Small intestine (tissue), 7 donors: ENCODE measurements around the gene ULBP3. TPM values are rescaled to one million over a fixed set of nuclear protein-coding genes. Genes with fewer than 3 reads are reported as not detected.

ENCODE experiments used
- DNase-seq, 2 donors: peaks; one replicate each; pipeline versions ENCODE4 v3.0.0 to v3.0.0-alpha.2; 2013
- FAIRE-seq: peaks from 2 replicates; lab custom pipeline; 2012; peaks lifted over from hg19 to GRCh38; lab: Jason Lieb, UNC
- H3K27ac ChIP-seq, 3 donors: one replicate each; pipeline ENCODE4 v1.5.1; 2013; ENCODE audit warnings: low read length in 2 of 3, mild to moderate bottlenecking in 2 of 3, control low read depth in 1 of 3, inconsistent platforms in 1 of 3, low read depth in 1 of 3, moderate library complexity in 1 of 3
- H3K27me3 ChIP-seq, 3 donors: one replicate each; pipeline ENCODE4 v1.6.1; 2013; ENCODE audit warnings: low read length in 3 of 3, inconsistent platforms in 1 of 3; ENCODE audit not compliant: control insufficient read depth in 3 of 3, insufficient read depth in 3 of 3
- H3K36me3 ChIP-seq, 3 donors: one replicate each; pipeline ENCODE4 v1.6.1; 2013; ENCODE audit warnings: low read length in 3 of 3, inconsistent platforms in 1 of 3, low read depth in 1 of 3, mild to moderate bottlenecking in 1 of 3, moderate library complexity in 1 of 3; ENCODE audit not compliant: control insufficient read depth in 3 of 3, insufficient read depth in 2 of 3
- H3K4me1 ChIP-seq, 3 donors: one replicate each; pipeline ENCODE4 v1.6.1; 2013; ENCODE audit warnings: low read length in 2 of 3, inconsistent platforms in 1 of 3, low read depth in 1 of 3, mild to moderate bottlenecking in 1 of 3, moderate library complexity in 1 of 3; ENCODE audit not compliant: control insufficient read depth in 3 of 3, insufficient read depth in 2 of 3
- H3K4me3 ChIP-seq, 3 donors: one replicate each; pipeline ENCODE4 v1.5.1; 2013; ENCODE audit warnings: low read length in 3 of 3, control low read depth in 1 of 3, inconsistent platforms in 1 of 3, low read depth in 1 of 3, mild to moderate bottlenecking in 1 of 3, moderate library complexity in 1 of 3
- H3K9me3 ChIP-seq, 2 donors: one replicate each; pipeline ENCODE4 v1.6.1; 2013; ENCODE audit warnings: low read depth in 1 of 2, low read length in 1 of 2; ENCODE audit not compliant: control insufficient read depth in 2 of 2, insufficient read depth in 1 of 2
- WGBS, 3 donors: extraction: QIAGEN DNeasy Blood & Tissue Kit; methylation state at CpG; one replicate each; pipeline ENCODE4 v1.1.7; 2013; 5-methylcytosine and 5-hydroxymethylcytosine counted together
- polyA plus RNA-seq, 4 donors: library from polyadenylated mRNA; stranded (reverse) in 3 of 4; unstranded in 1 of 4; fragments of 200-250 nt in 3 of 4; fragments of 120-200 nt in 1 of 4; gene quantifications; one replicate each; pipeline versions ENCODE4 v1.2.1 to v1.2.3, GENCODE V29; 2013
- donor health status: healthy with polysubstance abuse.
- donor health status: control.
- donor health status: control.
- donor health status: Bipolar disorder and iron deficiency.
- donor health status: healthy.

Gene ULBP3
- polyA plus RNA-seq, 4 donors, result 1.4 to 2.2 TPM; not detected in 2

DNA sequence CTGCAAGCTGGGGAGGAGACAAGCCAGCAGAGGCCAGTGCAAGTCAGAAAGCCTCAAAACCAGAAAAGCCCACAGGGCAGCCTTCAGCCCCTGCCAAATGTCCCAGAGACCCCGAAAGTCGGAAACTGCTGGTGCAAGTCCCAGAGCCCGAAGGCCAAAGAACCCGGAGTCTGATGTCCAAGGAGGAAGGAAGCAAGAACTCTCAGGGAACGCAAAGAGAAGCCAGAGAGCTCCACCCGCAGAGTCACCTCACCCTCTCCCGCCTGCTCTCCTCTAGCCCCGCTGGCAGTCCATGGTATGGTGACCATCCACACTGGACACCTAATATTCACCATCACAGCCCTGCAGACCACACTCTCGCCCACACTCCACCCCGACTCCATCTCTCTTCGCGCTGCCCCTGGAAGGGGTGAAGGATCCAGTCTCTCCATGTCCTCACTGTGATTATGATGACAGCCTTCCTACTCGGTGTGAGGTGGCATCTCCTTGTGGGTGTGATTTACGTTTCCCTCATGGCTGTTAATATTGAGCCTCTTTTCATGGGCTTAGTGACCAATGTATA is 10.6 kb downstream of the ULBP3 start:
- Histone ChIP-seq H3K4me3 (no peak overlapping the region), H3K36me3 (no peaks in the 10 kb centered on the region), H3K4me1 (no peaks in the 10 kb centered on the region), H3K9me3 (no peaks in the 10 kb centered on the region), H3K27me3 (peaks cover 0 to 28% (median 8%) of the 10 kb centered on the region in 3 donors), H3K27ac (no peak overlapping the region)
- 84 to 89% (median 88%) methylated on average over 14 of the region's 14 CpGs for WGBS, 3 donors
- no peak for FAIRE-seq
- DNase-seq, result no peak

DNA sequence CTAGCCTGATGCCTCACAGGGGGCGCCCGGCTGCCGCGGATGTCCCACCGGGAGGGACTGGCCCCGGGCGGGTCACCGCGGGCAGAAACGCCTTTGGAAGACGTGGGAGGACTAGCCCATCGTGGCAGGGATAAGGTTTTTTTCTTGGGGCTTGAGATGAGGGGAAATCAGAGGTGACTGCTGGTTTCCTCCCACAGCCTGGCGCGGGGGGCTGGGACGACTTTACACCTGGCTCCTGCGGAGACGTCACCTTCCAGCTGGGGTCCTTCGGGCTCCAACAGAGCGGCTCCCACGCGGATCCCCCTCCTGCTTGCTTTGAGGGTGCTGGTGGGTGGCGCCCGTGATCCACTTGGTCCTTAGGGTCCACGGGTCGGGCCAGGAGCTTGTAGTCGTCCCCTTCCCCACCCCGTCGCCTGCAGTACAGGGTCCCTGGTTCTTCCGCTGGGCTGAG is 11.4 kb downstream of the ULBP3 start:
- H3K9me3 ChIP-seq, result no peaks in the 10 kb centered on the region
- no peak for FAIRE-seq

DNA sequence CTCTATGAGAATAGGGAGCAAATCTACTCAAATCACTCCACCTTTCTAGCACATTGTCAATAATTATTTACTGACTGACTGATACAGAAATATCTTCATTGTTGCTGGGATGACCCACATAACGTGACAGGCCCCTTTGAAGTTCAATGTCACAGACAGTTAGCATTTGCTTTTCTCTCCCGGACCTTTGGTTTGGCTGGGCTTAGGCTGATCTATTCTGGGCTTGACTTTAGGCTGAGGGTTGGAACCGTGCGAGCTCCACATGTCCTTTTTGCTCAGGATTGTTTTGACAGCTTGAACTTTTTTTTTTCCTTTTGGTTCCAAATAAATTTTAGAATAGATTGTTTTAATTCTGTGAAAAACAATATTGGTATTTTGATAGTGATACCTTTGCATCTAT is 12.0 kb downstream of the ULBP3 start:
- Histone ChIP-seq H3K36me3 (no peaks in the 10 kb centered on the region), H3K4me3 (no peak overlapping the region), H3K4me1 (no peaks in the 10 kb centered on the region), H3K27ac (no peak overlapping the region), H3K27me3 (peaks cover 0 to 37% (median 12%) of the 10 kb centered on the region in 3 donors), H3K9me3 (no peaks in the 10 kb centered on the region)
- WGBS, 3 donors, result 73 to 77% (median 74%) methylated on average over 4 of the region's 4 CpGs
- no peak for FAIRE-seq
- no peak for DNase-seq

More for the DNA sequence above, 11.4 kb downstream of the ULBP3 start:
- Histone ChIP-seq H3K4me1 (no peaks in the 10 kb centered on the region), H3K36me3 (no peaks in the 10 kb centered on the region), H3K27ac (no peak overlapping the region), H3K27me3 (peaks cover 0 to 35% (median 12%) of the 10 kb centered on the region in 3 donors), H3K4me3 (no peak overlapping the region)
- DNase-seq, result no peak
- WGBS, 3 donors, result 81 to 86% (median 82%) methylated on average over 28 to 29 of the region's 29 CpGs

DNA sequence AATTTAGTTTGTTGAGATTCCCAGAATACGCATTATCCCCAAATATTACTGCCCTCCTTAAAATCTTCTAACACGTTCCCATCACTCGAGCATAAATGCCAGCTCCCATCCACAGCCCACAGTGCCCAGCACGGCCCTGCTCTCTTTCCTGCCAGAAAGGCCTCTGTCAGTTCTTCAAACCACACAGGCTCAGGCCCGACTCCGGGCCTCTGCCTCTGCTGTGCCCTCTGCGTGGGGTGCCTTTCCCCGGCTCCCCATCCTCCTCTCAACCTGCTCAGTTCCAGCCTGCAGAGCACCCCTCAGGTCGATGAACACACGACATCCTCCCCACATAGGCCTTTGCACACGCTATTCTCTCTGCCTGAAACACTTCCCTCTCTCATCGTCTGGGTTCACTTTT is 12.8 kb downstream of the ULBP3 start:
- Histone ChIP-seq H3K9me3 (no peaks in the 10 kb centered on the region), H3K4me3 (no peak overlapping the region), H3K36me3 (no peaks in the 10 kb centered on the region), H3K27me3 (peaks cover 0 to 42% (median 12%) of the 10 kb centered on the region in 3 donors), H3K4me1 (no peaks in the 10 kb centered on the region), H3K27ac (no peak overlapping the region)
- no peak for FAIRE-seq
- 79 to 84% (median 81%) methylated on average over 12 of the region's 12 CpGs for WGBS, 3 donors
- no peak for DNase-seq

DNA sequence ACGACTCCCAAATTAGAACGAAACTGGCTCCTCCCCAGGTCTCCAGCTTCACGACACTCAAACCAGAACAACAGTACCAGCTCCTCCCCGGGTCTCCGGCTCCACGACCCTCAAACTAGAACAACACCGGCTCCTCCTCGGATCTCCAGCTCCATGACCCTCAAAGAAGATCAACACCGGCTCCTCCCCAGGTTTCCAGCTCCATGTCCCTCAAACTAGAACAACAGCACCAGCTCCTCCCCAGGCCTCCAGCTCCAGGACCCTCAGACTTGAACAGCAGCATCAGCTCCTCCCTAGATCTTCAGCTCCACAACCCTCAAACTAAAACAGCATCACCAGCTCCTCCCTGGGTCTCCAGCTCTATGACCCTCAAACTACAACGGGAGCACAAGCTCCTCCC is 13.8 kb downstream of the ULBP3 start:
- peaks cover 0 to 45% (median 12%) of the 10 kb centered on the region in 3 donors for H3K27me3 ChIP-seq
- FAIRE-seq, result no peak
- no peaks in the 10 kb centered on the region for H3K36me3 ChIP-seq
- 80 to 86% (median 83%) methylated on average over 10 of the region's 10 CpGs for WGBS, 3 donors
- H3K9me3 ChIP-seq, result no peaks in the 10 kb centered on the region
- DNase-seq, result no peak
- no peak overlapping the region for H3K4me3 ChIP-seq
- no peaks in the 10 kb centered on the region for H3K4me1 ChIP-seq
- H3K27ac ChIP-seq, result no peak overlapping the region

DNA sequence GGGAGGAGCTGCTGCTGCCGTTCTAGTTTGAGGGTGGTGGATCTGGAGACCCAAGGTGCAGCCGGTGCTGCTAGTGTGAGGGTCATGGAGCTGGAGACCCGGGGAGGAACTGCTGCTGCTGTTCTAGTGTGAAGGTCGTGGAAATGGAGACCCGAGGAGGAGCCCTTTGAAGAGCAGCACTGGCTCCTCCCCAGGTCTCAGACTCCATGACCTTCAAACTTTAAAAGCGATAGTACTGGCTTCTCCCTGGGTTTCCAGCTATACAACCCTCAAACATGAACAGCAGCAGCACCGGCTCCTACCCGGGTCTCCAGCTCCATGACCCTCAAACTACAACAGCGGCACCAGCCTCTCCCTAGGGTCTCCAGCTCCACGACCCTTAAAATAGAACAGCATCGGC is 15.5 kb downstream of the ULBP3 start:
- WGBS, 3 donors, result 58 to 75% (median 67%) methylated on average over 11 of the region's 11 CpGs
- H3K27me3 ChIP-seq, result peaks cover 0 to 45% (median 12%) of the 10 kb centered on the region in 3 donors
- no peak for FAIRE-seq
- H3K4me1 ChIP-seq, result no peaks in the 10 kb centered on the region
- no peaks in the 10 kb centered on the region for H3K9me3 ChIP-seq
- H3K36me3 ChIP-seq, result no peaks in the 10 kb centered on the region
- DNase-seq, result no peak
- H3K27ac ChIP-seq, result no peak overlapping the region
- no peak overlapping the region for H3K4me3 ChIP-seq

DNA sequence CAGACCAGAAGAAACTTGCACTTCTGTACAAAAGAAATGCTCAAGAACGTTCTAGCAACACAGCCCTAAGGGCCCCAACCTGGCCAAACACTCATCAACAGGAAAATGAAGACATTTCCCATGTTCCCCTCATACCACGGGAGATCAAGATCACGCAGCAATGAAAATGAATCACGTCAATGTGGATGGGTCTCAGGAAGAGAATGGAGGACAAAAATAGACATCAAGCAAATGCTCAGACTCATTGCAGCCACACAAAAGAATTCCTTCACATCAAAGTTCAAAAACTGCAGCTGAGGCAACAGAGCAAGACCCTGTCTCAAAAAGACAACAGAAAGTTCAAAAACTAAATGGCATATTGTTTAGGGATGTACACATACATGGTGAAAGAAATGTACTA is 18.1 kb downstream of the ULBP3 start:
- WGBS, 3 donors, result 52 to 62% (median 60%) methylated on average over 4 of the region's 4 CpGs
- H3K27ac ChIP-seq, result no peak overlapping the region
- no peak overlapping the region for H3K4me3 ChIP-seq
- no peak for FAIRE-seq
- no peak for DNase-seq
- H3K36me3 ChIP-seq, result no peaks in the 10 kb centered on the region
- peaks cover 0 to 45% (median 14%) of the 10 kb centered on the region in 3 donors for H3K27me3 ChIP-seq
- H3K9me3 ChIP-seq, result no peaks in the 10 kb centered on the region
- no peaks in the 10 kb centered on the region for H3K4me1 ChIP-seq

DNA sequence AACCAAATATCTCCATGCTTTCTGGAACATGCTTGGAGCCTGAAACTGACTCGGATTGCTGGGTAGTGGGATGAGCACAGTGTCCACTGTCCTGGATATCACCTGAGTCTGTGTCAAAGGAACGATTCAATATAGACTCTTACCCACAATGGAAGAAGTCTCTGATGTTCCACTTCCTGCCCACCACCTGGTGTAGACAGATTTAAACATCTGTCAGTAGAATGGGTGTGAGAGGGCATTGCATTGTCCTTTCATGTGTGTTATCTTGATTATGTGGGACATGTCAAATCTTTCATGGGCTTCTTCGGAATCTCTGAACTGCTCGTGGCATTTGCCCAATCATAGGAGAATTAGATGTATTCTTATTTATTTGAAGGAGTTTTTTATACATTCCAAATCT is 20.8 kb downstream of the ULBP3 start:
- WGBS, 3 donors, result 59 to 65% (median 64%) methylated on average over 4 of the region's 4 CpGs
- no peak overlapping the region for H3K4me3 ChIP-seq
- FAIRE-seq, result no peak

DNA sequence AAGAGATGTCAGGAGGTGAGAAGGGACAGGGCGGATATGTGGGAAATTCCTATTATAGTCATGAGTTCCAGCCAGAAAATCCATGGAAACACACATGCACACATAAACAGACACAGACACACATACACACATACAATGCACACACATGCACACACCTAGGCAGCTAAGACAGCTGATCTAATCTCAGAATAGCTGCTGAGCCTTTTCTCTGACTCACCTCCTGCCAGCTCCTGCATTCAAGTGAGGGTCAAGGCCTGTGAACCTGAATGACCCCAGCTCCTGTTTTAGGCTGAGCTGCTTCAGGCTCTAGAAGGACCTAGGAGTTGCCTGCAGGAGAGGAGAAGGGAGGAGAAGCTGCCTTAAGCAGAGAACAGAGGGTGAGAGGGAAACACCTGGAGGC is 22.0 kb downstream of the ULBP3 start:
- no peak overlapping the region for H3K27ac ChIP-seq
- FAIRE-seq (no peak), DNase-seq (no peak)
- no peaks in the 10 kb centered on the region for H3K36me3 ChIP-seq
- no peaks in the 10 kb centered on the region for H3K9me3 ChIP-seq
- peaks cover 0 to 32% (median 5%) of the 10 kb centered on the region in 3 donors for H3K27me3 ChIP-seq
- H3K4me3 ChIP-seq, result no peak overlapping the region
- WGBS, 3 donors, result 86 to 98% (median 92%) methylated on average over 1 of the region's 1 CpG
- H3K4me1 ChIP-seq, result no peaks in the 10 kb centered on the region

More for the DNA sequence above, 20.8 kb downstream of the ULBP3 start:
- no peak overlapping the region for H3K27ac ChIP-seq
- peaks cover 0 to 28% (median 7%) of the 10 kb centered on the region in 3 donors for H3K27me3 ChIP-seq
- no peak for DNase-seq
- H3K36me3 ChIP-seq, result no peaks in the 10 kb centered on the region
- H3K9me3 ChIP-seq, result no peaks in the 10 kb centered on the region
- H3K4me1 ChIP-seq, result no peaks in the 10 kb centered on the region
